ENCODE measurements around the gene NBEAL1.

Gene NBEAL1

GRCh38 chr2:203021991-203022390, 7.3 kb downstream of the NBEAL1 start:
- WGBS (ENCODE audit: insufficient coverage), result 100% methylated on average over 1 of the region's 4 CpGs
- H3K4me1 ChIP-seq (ENCODE audit: control extremely low read depth in 1 of 4, control insufficient read depth in 4 of 4, insufficient read depth in 4 of 4, low read length in 3 of 4), result peaks cover 0 to 6% (median 2%) of the 10 kb centered on the region in 4 experiments
- ChIA-PET CTCF (no interaction called here), POLR2A (no interaction called here)
- H3K27me3 ChIP-seq (replicated peaks in 2 of 5; ENCODE audit: control insufficient read depth in 4 of 5, insufficient read depth in 5 of 5, low read length in 4 of 5), result no peaks in the 10 kb centered on the region
- no peak for DNase-seq
- no peak overlapping the region for H3K4me3 ChIP-seq (ENCODE audit: control insufficient read depth in 1 of 7, extremely low read depth in 1 of 7, insufficient read depth in 4 of 7, low read depth in 2 of 7, low read length in 6 of 7)
- H3K36me3 ChIP-seq (ENCODE audit: control insufficient read depth in 4 of 4, insufficient read depth in 4 of 4, low read length in 3 of 4), result no peaks in the 10 kb centered on the region
- no peaks in the 10 kb centered on the region for H3K9me3 ChIP-seq (ENCODE audit: control extremely low read depth in 1 of 5, control insufficient read depth in 4 of 5, insufficient read depth in 2 of 5, low read depth in 1 of 5, low read length in 4 of 5)
- H3K27ac ChIP-seq (ENCODE audit: insufficient read depth in 1 of 2, low read depth in 1 of 2, low read length in 2 of 2, poor library complexity in 1 of 2, severe bottlenecking in 2 of 2), result no peak overlapping the region

GRCh38 chr2:203022751-203023150, 8.1 kb downstream of the NBEAL1 start:
- ChIA-PET POLR2A (no interaction called here), CTCF (no interaction called here)
- no CpG with 5 or more reads among the region's 1 CpG for WGBS (ENCODE audit: insufficient coverage)
- Histone ChIP-seq H3K4me3 (ENCODE audit: control insufficient read depth in 1 of 7, extremely low read depth in 1 of 7, insufficient read depth in 4 of 7, low read depth in 2 of 7, low read length in 6 of 7) (no peak overlapping the region), H3K36me3 (ENCODE audit: control insufficient read depth in 4 of 4, insufficient read depth in 4 of 4, low read length in 3 of 4) (no peaks in the 10 kb centered on the region), H3K4me1 (ENCODE audit: control extremely low read depth in 1 of 4, control insufficient read depth in 4 of 4, insufficient read depth in 4 of 4, low read length in 3 of 4) (peaks cover 0 to 6% (median 1%) of the 10 kb centered on the region in 4 experiments), H3K9me3 (ENCODE audit: control extremely low read depth in 1 of 5, control insufficient read depth in 4 of 5, insufficient read depth in 2 of 5, low read depth in 1 of 5, low read length in 4 of 5) (no peaks in the 10 kb centered on the region), H3K27ac (ENCODE audit: insufficient read depth in 1 of 2, low read depth in 1 of 2, low read length in 2 of 2, poor library complexity in 1 of 2, severe bottlenecking in 2 of 2) (no peak overlapping the region), H3K27me3 (replicated peaks in 2 of 5; ENCODE audit: control insufficient read depth in 4 of 5, insufficient read depth in 5 of 5, low read length in 4 of 5) (no peaks in the 10 kb centered on the region)
- no peak for DNase-seq

GRCh38 chr2:203025592-203025991, 10.9 kb downstream of the NBEAL1 start:
- H3K36me3 ChIP-seq (ENCODE audit: control insufficient read depth in 4 of 4, insufficient read depth in 4 of 4, low read length in 3 of 4), result no peaks in the 10 kb centered on the region

GRCh38 chr2:203030545-203030944, 15.9 kb downstream of the NBEAL1 start:
- Histone ChIP-seq H3K9me3 (ENCODE audit: control extremely low read depth in 1 of 5, control insufficient read depth in 4 of 5, insufficient read depth in 2 of 5, low read depth in 1 of 5, low read length in 4 of 5) (no peaks in the 10 kb centered on the region), H3K4me3 (ENCODE audit: control insufficient read depth in 1 of 7, extremely low read depth in 1 of 7, insufficient read depth in 4 of 7, low read depth in 2 of 7, low read length in 6 of 7) (no peak overlapping the region), H3K36me3 (ENCODE audit: control insufficient read depth in 4 of 4, insufficient read depth in 4 of 4, low read length in 3 of 4) (no peaks in the 10 kb centered on the region), H3K27ac (ENCODE audit: insufficient read depth in 1 of 2, low read depth in 1 of 2, low read length in 2 of 2, poor library complexity in 1 of 2, severe bottlenecking in 2 of 2) (no peak overlapping the region), H3K27me3 (replicated peaks in 2 of 5; ENCODE audit: control insufficient read depth in 4 of 5, insufficient read depth in 5 of 5, low read length in 4 of 5) (no peaks in the 10 kb centered on the region), H3K4me1 (ENCODE audit: control extremely low read depth in 1 of 4, control insufficient read depth in 4 of 4, insufficient read depth in 4 of 4, low read length in 3 of 4) (no peaks in the 10 kb centered on the region)
- no peak for DNase-seq
- WGBS (ENCODE audit: insufficient coverage), result 100% methylated on average over 1 of the region's 2 CpGs
- ChIA-PET CTCF (no interaction called here), POLR2A (no interaction called here)

More at GRCh38 chr2:203025592-203025991, 10.9 kb downstream of the NBEAL1 start:
- POLR2A ChIA-PET, result no interaction called here
- no peaks in the 10 kb centered on the region for H3K4me1 ChIP-seq (ENCODE audit: control extremely low read depth in 1 of 4, control insufficient read depth in 4 of 4, insufficient read depth in 4 of 4, low read length in 3 of 4)
- no peak overlapping the region for H3K4me3 ChIP-seq (ENCODE audit: control insufficient read depth in 1 of 7, extremely low read depth in 1 of 7, insufficient read depth in 4 of 7, low read depth in 2 of 7, low read length in 6 of 7)
- no peaks in the 10 kb centered on the region for H3K27me3 ChIP-seq (replicated peaks in 2 of 5; ENCODE audit: control insufficient read depth in 4 of 5, insufficient read depth in 5 of 5, low read length in 4 of 5)
- DNase-seq, result no peak
- no peak overlapping the region for H3K27ac ChIP-seq (ENCODE audit: insufficient read depth in 1 of 2, low read depth in 1 of 2, low read length in 2 of 2, poor library complexity in 1 of 2, severe bottlenecking in 2 of 2)
- H3K9me3 ChIP-seq (ENCODE audit: control extremely low read depth in 1 of 5, control insufficient read depth in 4 of 5, insufficient read depth in 2 of 5, low read depth in 1 of 5, low read length in 4 of 5), result no peaks in the 10 kb centered on the region
- CTCF ChIA-PET, result interaction anchor here (1.2 kb wide), 1 partner anchor 44 kb away, joined by 3 read pairs; no protein-coding TSS in a partner anchor

- no CpG with 5 or more reads among the region's 5 CpGs for WGBS (ENCODE audit: insufficient coverage)
- CTCF ChIA-PET, result no interaction called here
- Histone ChIP-seq H3K9me3 (ENCODE audit: control extremely low read depth in 1 of 5, control insufficient read depth in 4 of 5, insufficient read depth in 2 of 5, low read depth in 1 of 5, low read length in 4 of 5) (no peaks in the 10 kb centered on the region), H3K36me3 (ENCODE audit: control insufficient read depth in 4 of 4, insufficient read depth in 4 of 4, low read length in 3 of 4) (no peaks in the 10 kb centered on the region), H3K27ac (ENCODE audit: insufficient read depth in 1 of 2, low read depth in 1 of 2, low read length in 2 of 2, poor library complexity in 1 of 2, severe bottlenecking in 2 of 2) (no peak overlapping the region), H3K27me3 (replicated peaks in 2 of 5; ENCODE audit: control insufficient read depth in 4 of 5, insufficient read depth in 5 of 5, low read length in 4 of 5) (no peaks in the 10 kb centered on the region), H3K4me3 (ENCODE audit: control insufficient read depth in 1 of 7, extremely low read depth in 1 of 7, insufficient read depth in 4 of 7, low read depth in 2 of 7, low read length in 6 of 7) (no peak overlapping the region), H3K4me1 (ENCODE audit: control extremely low read depth in 1 of 4, control insufficient read depth in 4 of 4, insufficient read depth in 4 of 4, low read length in 3 of 4) (no peaks in the 10 kb centered on the region)
- no peak for DNase-seq
- POLR2A ChIA-PET, result no interaction called here
Observed at GRCh38 chr2:203030991-203031390, 16.3 kb downstream of the NBEAL1 start.

- peaks cover 0 to 2% (median 0%) of the 10 kb centered on the region in 4 experiments for H3K36me3 ChIP-seq (ENCODE audit: control insufficient read depth in 4 of 4, insufficient read depth in 4 of 4, low read length in 3 of 4)
- CTCF ChIA-PET, result interaction anchor here (1.0 kb wide), 1 partner anchor 35 kb away, joined by 3 read pairs; no protein-coding TSS in a partner anchor
- H3K27ac ChIP-seq (ENCODE audit: insufficient read depth in 1 of 2, low read depth in 1 of 2, low read length in 2 of 2, poor library complexity in 1 of 2, severe bottlenecking in 2 of 2), result no peak overlapping the region
- H3K4me1 ChIP-seq (ENCODE audit: control extremely low read depth in 1 of 4, control insufficient read depth in 4 of 4, insufficient read depth in 4 of 4, low read length in 3 of 4), result no peaks in the 10 kb centered on the region
- H3K4me3 ChIP-seq (ENCODE audit: control insufficient read depth in 1 of 7, extremely low read depth in 1 of 7, insufficient read depth in 4 of 7, low read depth in 2 of 7, low read length in 6 of 7), result no peak overlapping the region
- no peak for DNase-seq
- POLR2A ChIA-PET, result no interaction called here
- H3K9me3 ChIP-seq (ENCODE audit: control extremely low read depth in 1 of 5, control insufficient read depth in 4 of 5, insufficient read depth in 2 of 5, low read depth in 1 of 5, low read length in 4 of 5), result no peaks in the 10 kb centered on the region
- no peaks in the 10 kb centered on the region for H3K27me3 ChIP-seq (replicated peaks in 2 of 5; ENCODE audit: control insufficient read depth in 4 of 5, insufficient read depth in 5 of 5, low read length in 4 of 5)
Observed at GRCh38 chr2:203033395-203033794, 18.7 kb downstream of the NBEAL1 start.

GRCh38 chr2:203035879-203036470, 21.3 kb downstream of the NBEAL1 start:
- H3K4me1 ChIP-seq (ENCODE audit: control extremely low read depth in 1 of 4, control insufficient read depth in 4 of 4, insufficient read depth in 4 of 4, low read length in 3 of 4), result no peaks in the 10 kb centered on the region
- H3K27ac ChIP-seq (ENCODE audit: insufficient read depth in 1 of 2, low read depth in 1 of 2, low read length in 2 of 2, poor library complexity in 1 of 2, severe bottlenecking in 2 of 2), result no peak overlapping the region
- WGBS (ENCODE audit: insufficient coverage), result no CpG with 5 or more reads among the region's 3 CpGs
- ChIA-PET CTCF (no interaction called here), POLR2A (no interaction called here)
- H3K36me3 ChIP-seq (ENCODE audit: control insufficient read depth in 4 of 4, insufficient read depth in 4 of 4, low read length in 3 of 4), result peaks cover 0 to 2% (median under 1%) of the 10 kb centered on the region in 4 experiments
- no peaks in the 10 kb centered on the region for H3K9me3 ChIP-seq (ENCODE audit: control extremely low read depth in 1 of 5, control insufficient read depth in 4 of 5, insufficient read depth in 2 of 5, low read depth in 1 of 5, low read length in 4 of 5)
- DNase-seq, result no peak
- H3K4me3 ChIP-seq (ENCODE audit: control insufficient read depth in 1 of 7, extremely low read depth in 1 of 7, insufficient read depth in 4 of 7, low read depth in 2 of 7, low read length in 6 of 7), result no peak overlapping the region
- H3K27me3 ChIP-seq (replicated peaks in 2 of 5; ENCODE audit: control insufficient read depth in 4 of 5, insufficient read depth in 5 of 5, low read length in 4 of 5), result no peaks in the 10 kb centered on the region

All from common myeloid progenitor, CD34-positive (primary cell).